Lung (tissue), 12 donors: ENCODE data around the gene ANGPTL2. TPM values are rescaled to one million over a fixed set of nuclear protein-coding genes. Genes with fewer than 3 reads are reported as not detected.

ENCODE experiments used
- ATAC-seq: fragments of 200-7000 bp; cut with Tn5 transposase; one replicate; pipeline ENCODE4 v1.9.1; 2020; ENCODE audit warnings: moderate number of reproducible peaks; ENCODE audit not compliant: insufficient read depth, low FRiP score
- DNase-seq, 3 donors: peaks; one replicate each; pipeline ENCODE4 v3.0.0-alpha.2; 2013 to 2017
- H3K27ac ChIP-seq, 2 donors: one replicate each; pipeline ENCODE4 v1.5.1; 2013; ENCODE audit warnings: mild to moderate bottlenecking in 2 of 2, moderate library complexity in 2 of 2, control low read depth in 1 of 2, inconsistent platforms in 1 of 2, low read depth in 1 of 2, low read length in 1 of 2
- H3K27me3 ChIP-seq, 3 donors: one replicate each; pipeline ENCODE4 v1.5.1; 2013; ENCODE audit warnings: low read length in 2 of 3; ENCODE audit not compliant: control insufficient read depth in 3 of 3, insufficient read depth in 3 of 3
- H3K36me3 ChIP-seq, 4 donors: one replicate each; pipeline ENCODE4 v1.5.1; 2013; ENCODE audit warnings: low read length in 4 of 4, mild to moderate bottlenecking in 1 of 4, moderate library complexity in 1 of 4; ENCODE audit not compliant: control insufficient read depth in 4 of 4, insufficient read depth in 4 of 4
- H3K4me1 ChIP-seq, 5 donors: one replicate each; pipeline ENCODE4 v1.5.1; 2013; ENCODE audit warnings: low read length in 5 of 5, mild to moderate bottlenecking in 2 of 5, moderate library complexity in 1 of 5; ENCODE audit not compliant: control insufficient read depth in 5 of 5, insufficient read depth in 5 of 5
- H3K4me3 ChIP-seq: one replicate; pipeline ENCODE4 v1.5.1; 2013; ENCODE audit warnings: mild to moderate bottlenecking, control low read depth, moderate library complexity
- H3K9ac ChIP-seq, 2 donors: one replicate each; pipeline ENCODE4 v1.5.1; 2013; ENCODE audit warnings: low read length in 2 of 2, control low read depth in 1 of 2; ENCODE audit not compliant: insufficient read depth in 1 of 2
- H3K9me3 ChIP-seq, 4 donors: one replicate each; pipeline ENCODE4 v1.5.1; 2013; ENCODE audit warnings: low read length in 3 of 4, mild to moderate bottlenecking in 1 of 4, moderate library complexity in 1 of 4; ENCODE audit not compliant: control insufficient read depth in 4 of 4, insufficient read depth in 3 of 4
- CTCF ChIP-seq: IDR thresholded peaks from 2 replicates; pipeline ENCODE4 v1.5.1; 2012; ENCODE audit warnings: mild to moderate bottlenecking; ENCODE audit errors: control extremely low read depth, extremely low read depth
- WGBS, 2 donors: extraction: QIAGEN DNeasy Blood & Tissue Kit; methylation state at CpG; one replicate each; pipeline ENCODE4 v1.1.7; 2013; 5-methylcytosine and 5-hydroxymethylcytosine counted together
- polyA plus RNA-seq, 2 donors: library from polyadenylated mRNA; stranded (reverse); fragments of 200-250 nt; gene quantifications; one replicate each; pipeline ENCODE4 v1.2.1, GENCODE V29; 2013
- total RNA-seq, 2 donors: library from RNA; depleted of rRNA in 1 of 2; stranded (reverse); fragments of >200 nt in 1 of 2; gene quantifications; one replicate each; pipeline ENCODE4 v1.2.1, GENCODE V29; 2014 to 2021
- donor health status: control.
- donor health status: control.
- donor health status: Bipolar disorder and iron deficiency.
- donor health status: healthy.
- donor health status: DM: yes; HTN: yes; CAD: no.

ANGPTL2 gene
- total and polyA plus RNA-seq, 4 donors: 7.5 to 18.8 (median 11.0) TPM

- Histone ChIP-seq H3K9ac (no peak overlapping the region), H3K27me3 (no peaks in the 10 kb centered on the region), H3K4me3 (no peak overlapping the region), H3K9me3 (no peaks in the 10 kb centered on the region), H3K4me1 (peaks cover 0 to 34% (median 3%) of the 10 kb centered on the region in 5 donors), H3K36me3 (no peaks in the 10 kb centered on the region), H3K27ac (no peak overlapping the region)
- no peak for TF ChIP-seq CTCF
- WGBS, 2 donors: 94 to 98% methylated on average over 6 of the region's 6 CpGs
- no peak for DNase-seq
- no peak for ATAC-seq
Measured at GRCh38 chr9:127140181-127140580, 17.7 kb upstream of the ANGPTL2 start.

GRCh38 chr9:127139775-127140174, 17.3 kb upstream of the ANGPTL2 start:
- H3K4me3 ChIP-seq: no peak overlapping the region
- no peak for DNase-seq
- no peak overlapping the region for H3K9ac ChIP-seq
- H3K36me3 ChIP-seq: no peaks in the 10 kb centered on the region
- H3K27me3 ChIP-seq: no peaks in the 10 kb centered on the region
- peaks cover 0 to 36% (median 3%) of the 10 kb centered on the region in 5 donors for H3K4me1 ChIP-seq
- H3K27ac ChIP-seq: no peak overlapping the region
- 94 to 98% methylated on average over 6 of the region's 6 CpGs for WGBS, 2 donors
- no peak for TF ChIP-seq CTCF
- H3K9me3 ChIP-seq: no peaks in the 10 kb centered on the region
- ATAC-seq: no peak

- TF ChIP-seq CTCF: no peak
- Histone ChIP-seq H3K27ac (no peak overlapping the region), H3K9ac (no peak overlapping the region), H3K4me1 (peaks cover 0 to 41% (median 3%) of the 10 kb centered on the region in 5 donors), H3K27me3 (no peaks in the 10 kb centered on the region), H3K4me3 (no peak overlapping the region), H3K36me3 (no peaks in the 10 kb centered on the region), H3K9me3 (no peaks in the 10 kb centered on the region)
- whole genome bisulfite sequencing, 2 donors: 96 to 98% methylated on average over 8 of the region's 8 CpGs
- ATAC-seq (no peak), DNase-seq (no peak)
Measured at GRCh38 chr9:127139071-127139731, 16.8 kb upstream of the ANGPTL2 start.

GRCh38 chr9:127138444-127138843, 16.0 kb upstream of the ANGPTL2 start:
- Histone ChIP-seq H3K4me3 (no peak overlapping the region), H3K36me3 (no peaks in the 10 kb centered on the region), H3K27ac (no peak overlapping the region), H3K27me3 (no peaks in the 10 kb centered on the region), H3K9me3 (no peaks in the 10 kb centered on the region), H3K4me1 (peaks cover under 1 to 49% (median 10%) of the 10 kb centered on the region in 5 donors), H3K9ac (no peak overlapping the region)
- 94 to 96% methylated on average over 4 of the region's 4 CpGs for WGBS, 2 donors
- no peak for TF ChIP-seq CTCF
- ATAC-seq (no peak), DNase-seq (no peak)
